ENCODE data around the gene IL1R2. TPM values are rescaled to one million over a fixed set of nuclear protein-coding genes. Genes with fewer than 3 reads are reported as not detected.

Gene IL1R2
- total and polyA plus RNA-seq, 2 of the 13 experiments (the other 11 are each of a cell fraction or from before 2014, with no cell fraction given), result 3.6 to 7.3 TPM

DNA sequence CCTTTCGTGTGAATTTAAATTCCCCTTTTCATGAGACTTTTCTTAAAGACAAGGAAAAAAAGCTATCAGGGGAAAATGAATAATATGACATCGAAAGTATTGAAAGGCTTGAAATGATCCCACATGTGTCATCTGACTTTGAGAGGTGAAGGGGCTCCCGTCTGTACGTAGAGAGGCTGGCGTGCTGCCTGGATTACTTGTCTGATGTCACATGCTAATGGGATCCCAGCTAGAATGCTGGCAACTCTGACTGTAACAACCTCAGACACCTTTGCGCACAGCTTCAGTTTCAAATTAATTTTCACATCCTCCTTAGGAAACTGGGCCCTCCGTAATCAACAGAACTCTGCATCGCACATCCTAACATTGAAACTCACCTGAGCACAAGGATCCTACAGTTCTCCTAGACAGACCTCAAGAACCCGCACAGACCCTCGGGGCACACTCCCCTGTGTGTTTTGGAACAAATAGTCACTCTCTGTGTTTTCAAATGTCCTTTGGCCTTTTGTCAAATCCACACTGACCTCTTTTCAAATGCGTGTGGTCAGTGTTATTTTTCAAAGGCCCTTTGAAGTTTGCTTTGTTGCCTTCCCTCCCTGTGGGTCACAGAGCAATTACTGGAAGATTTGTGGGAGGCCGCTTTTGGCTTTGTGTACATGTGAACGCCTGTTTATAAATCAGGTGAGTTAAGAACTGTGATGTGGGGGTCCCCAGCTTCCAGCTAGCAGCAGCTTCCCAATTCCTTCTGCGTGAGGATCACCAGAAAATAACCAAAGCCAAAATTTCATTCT is 65.9 kb downstream of the IL1R2 start (continued):
- TF ChIP-seq HINFP (CRISPR knock-in tag; IDR thresholded peaks at IDR 0.05; ENCODE audit: low read depth) (0 out of 2 replicates have a peak, but pooled peaks have one; percentile 48), ZNF740 (CRISPR knock-in tag; IDR thresholded peaks at IDR 0.05) (no peak), ZNF598 (CRISPR knock-in tag; IDR thresholded peaks at IDR 0.05; ENCODE audit: borderline replicate concordance) (0 out of 2 replicates have a peak, but pooled peaks have one; percentile 61), SP140L (CRISPR knock-in tag; IDR thresholded peaks at IDR 0.05; ENCODE audit: borderline replicate concordance) (peak; percentile 93; the same call in 1 of the 2 replicates), SNAPC5 (CRISPR knock-in tag; IDR thresholded peaks at IDR 0.05; ENCODE audit: borderline replicate concordance) (no peak; the same call in 1 of the 2 replicates), ZGPAT (CRISPR knock-in tag; IDR thresholded peaks at IDR 0.05) (peak; percentile 98), ZNF225 (CRISPR knock-in tag; IDR thresholded peaks at IDR 0.05) (no peak), ZNF564 (CRISPR knock-in tag; IDR thresholded peaks at IDR 0.05) (peak; percentile 79), HOMEZ (CRISPR knock-in tag; IDR thresholded peaks at IDR 0.05; ENCODE audit: low read depth) (peak; percentile 97), DNMT1 (CRISPR knock-in tag; IDR thresholded peaks at IDR 0.05) (no peak)
- TF ChIP-seq, protein P1, sequence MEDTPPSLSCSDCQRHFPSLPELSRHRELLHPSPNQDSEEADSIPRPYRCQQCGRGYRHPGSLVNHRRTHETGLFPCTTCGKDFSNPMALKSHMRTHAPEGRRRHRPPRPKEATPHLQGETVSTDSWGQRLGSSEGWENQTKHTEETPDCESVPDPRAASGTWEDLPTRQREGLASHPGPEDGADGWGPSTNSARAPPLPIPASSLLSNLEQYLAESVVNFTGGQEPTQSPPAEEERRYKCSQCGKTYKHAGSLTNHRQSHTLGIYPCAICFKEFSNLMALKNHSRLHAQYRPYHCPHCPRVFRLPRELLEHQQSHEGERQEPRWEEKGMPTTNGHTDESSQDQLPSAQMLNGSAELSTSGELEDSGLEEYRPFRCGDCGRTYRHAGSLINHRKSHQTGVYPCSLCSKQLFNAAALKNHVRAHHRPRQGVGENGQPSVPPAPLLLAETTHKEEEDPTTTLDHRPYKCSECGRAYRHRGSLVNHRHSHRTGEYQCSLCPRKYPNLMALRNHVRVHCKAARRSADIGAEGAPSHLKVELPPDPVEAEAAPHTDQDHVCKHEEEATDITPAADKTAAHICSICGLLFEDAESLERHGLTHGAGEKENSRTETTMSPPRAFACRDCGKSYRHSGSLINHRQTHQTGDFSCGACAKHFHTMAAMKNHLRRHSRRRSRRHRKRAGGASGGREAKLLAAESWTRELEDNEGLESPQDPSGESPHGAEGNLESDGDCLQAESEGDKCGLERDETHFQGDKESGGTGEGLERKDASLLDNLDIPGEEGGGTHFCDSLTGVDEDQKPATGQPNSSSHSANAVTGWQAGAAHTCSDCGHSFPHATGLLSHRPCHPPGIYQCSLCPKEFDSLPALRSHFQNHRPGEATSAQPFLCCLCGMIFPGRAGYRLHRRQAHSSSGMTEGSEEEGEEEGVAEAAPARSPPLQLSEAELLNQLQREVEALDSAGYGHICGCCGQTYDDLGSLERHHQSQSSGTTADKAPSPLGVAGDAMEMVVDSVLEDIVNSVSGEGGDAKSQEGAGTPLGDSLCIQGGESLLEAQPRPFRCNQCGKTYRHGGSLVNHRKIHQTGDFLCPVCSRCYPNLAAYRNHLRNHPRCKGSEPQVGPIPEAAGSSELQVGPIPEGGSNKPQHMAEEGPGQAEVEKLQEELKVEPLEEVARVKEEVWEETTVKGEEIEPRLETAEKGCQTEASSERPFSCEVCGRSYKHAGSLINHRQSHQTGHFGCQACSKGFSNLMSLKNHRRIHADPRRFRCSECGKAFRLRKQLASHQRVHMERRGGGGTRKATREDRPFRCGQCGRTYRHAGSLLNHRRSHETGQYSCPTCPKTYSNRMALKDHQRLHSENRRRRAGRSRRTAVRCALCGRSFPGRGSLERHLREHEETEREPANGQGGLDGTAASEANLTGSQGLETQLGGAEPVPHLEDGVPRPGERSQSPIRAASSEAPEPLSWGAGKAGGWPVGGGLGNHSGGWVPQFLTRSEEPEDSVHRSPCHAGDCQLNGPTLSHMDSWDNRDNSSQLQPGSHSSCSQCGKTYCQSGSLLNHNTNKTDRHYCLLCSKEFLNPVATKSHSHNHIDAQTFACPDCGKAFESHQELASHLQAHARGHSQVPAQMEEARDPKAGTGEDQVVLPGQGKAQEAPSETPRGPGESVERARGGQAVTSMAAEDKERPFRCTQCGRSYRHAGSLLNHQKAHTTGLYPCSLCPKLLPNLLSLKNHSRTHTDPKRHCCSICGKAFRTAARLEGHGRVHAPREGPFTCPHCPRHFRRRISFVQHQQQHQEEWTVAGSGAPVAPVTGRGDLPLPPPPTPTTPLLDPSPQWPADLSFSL (CRISPR knock-in tag; IDR thresholded peaks at IDR 0.05), result peak; percentile 79; the same call in 1 of the 2 replicates
- TF ChIP-seq, protein P2, sequence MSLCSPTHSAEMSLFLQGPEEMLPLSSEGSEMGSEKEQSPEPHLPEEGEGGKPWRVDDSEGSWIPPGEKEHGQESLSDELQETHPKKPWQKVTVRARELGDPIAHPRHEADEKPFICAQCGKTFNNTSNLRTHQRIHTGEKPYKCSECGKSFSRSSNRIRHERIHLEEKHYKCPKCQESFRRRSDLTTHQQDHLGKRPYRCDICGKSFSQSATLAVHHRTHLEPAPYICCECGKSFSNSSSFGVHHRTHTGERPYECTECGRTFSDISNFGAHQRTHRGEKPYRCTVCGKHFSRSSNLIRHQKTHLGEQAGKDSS (CRISPR knock-in tag; IDR thresholded peaks at IDR 0.05; ENCODE audit: borderline replicate concordance, low read depth), result peak; percentile 84; the same call in 1 of the 2 replicates
